BLaER1 (cell line): ENCODE results near the gene KAZN.
A peak's percentile ranks its signal among the peaks of the same experiment; 100 is the strongest.

Source experiments
- H3K27ac ChIP-seq: shearing (Covaris generic); formaldehyde crosslinking; 2 replicates; pipeline ENCODE4 v1.8.1; 2022
- H3K27me3 ChIP-seq: shearing (Covaris generic); formaldehyde crosslinking; 2 replicates; pipeline ENCODE4 v1.8.1; 2022
- H3K36me3 ChIP-seq: shearing (Covaris generic); formaldehyde crosslinking; 2 replicates; pipeline ENCODE4 v1.8.1; 2022
- H3K4me1 ChIP-seq: shearing (Covaris generic); formaldehyde crosslinking; 2 replicates; pipeline ENCODE4 v1.8.1; 2022
- H3K4me2 ChIP-seq: shearing (Covaris generic); formaldehyde crosslinking; 2 replicates; pipeline ENCODE4 v1.8.1; 2022
- H3K4me3 ChIP-seq: shearing (Covaris generic); formaldehyde crosslinking; 2 replicates; pipeline ENCODE4 v1.8.1; 2022
- H3K9ac ChIP-seq: shearing (Covaris generic); formaldehyde crosslinking; 2 replicates; pipeline ENCODE4 v1.8.1; 2022
- H3K9me3 ChIP-seq: shearing (Covaris generic); formaldehyde crosslinking; 2 replicates; pipeline ENCODE4 v1.8.1; 2022
- H4K20me1 ChIP-seq: shearing (Covaris generic); formaldehyde crosslinking; 2 replicates; pipeline ENCODE4 v1.8.1; 2022
- Cebpa-rat ChIP-seq: shearing (Covaris generic); IDR thresholded peaks from 2 replicates; pipeline ENCODE4 v1.8.1; 2022

KAZN gene

GRCh38 chr1:15014516-15014915, 416.0 kb downstream of the KAZN start:
- no peak for TF ChIP-seq Cebpa-rat
- H3K4me2 ChIP-seq = no peak overlapping the region

DNA sequence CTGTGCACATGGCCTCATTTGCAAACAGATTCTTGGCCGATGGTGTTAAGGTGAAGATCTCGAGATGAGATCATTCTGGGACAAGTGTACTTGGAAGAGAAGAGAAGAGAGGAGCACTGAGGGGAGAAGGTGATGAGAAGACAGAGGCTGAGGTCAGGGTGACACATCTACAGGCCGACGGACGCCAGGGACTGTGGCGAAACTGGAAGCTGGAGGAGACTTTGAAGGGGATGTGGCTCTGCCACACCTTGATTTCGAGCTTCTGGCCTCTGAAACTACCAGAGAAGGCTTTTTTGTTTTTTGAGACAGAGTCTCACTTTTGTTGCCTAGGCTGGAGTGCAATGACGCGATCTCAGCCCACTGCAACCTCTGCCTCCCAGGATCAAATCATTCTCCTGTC, 417.5 kb downstream of the KAZN start:
- Histone ChIP-seq H3K4me3 (no peak overlapping the region), H4K20me1 (peaks cover 78% of the 10 kb centered on the region), H3K4me2 (no peak overlapping the region), H3K27me3 (no peaks in the 10 kb centered on the region), H3K27ac (no peak overlapping the region), H3K4me1 (peaks cover 7% of the 10 kb centered on the region; the same call in 1 of the 2 replicates), H3K36me3 (no peaks in the 10 kb centered on the region), H3K9ac (no peak overlapping the region), H3K9me3 (no peaks in the 10 kb centered on the region)
- no peak for TF ChIP-seq Cebpa-rat

More at GRCh38 chr1:15014516-15014915, 416.0 kb downstream of the KAZN start:
- Histone ChIP-seq H4K20me1 (peaks cover 66% of the 10 kb centered on the region), H3K9ac (no peak overlapping the region), H3K27ac (no peak overlapping the region), H3K4me1 (peaks cover 7% of the 10 kb centered on the region; the same call in 1 of the 2 replicates), H3K4me3 (no peak overlapping the region), H3K27me3 (no peaks in the 10 kb centered on the region), H3K36me3 (no peaks in the 10 kb centered on the region; the same call in 1 of the 2 replicates), H3K9me3 (no peaks in the 10 kb centered on the region)

- no peak overlapping the region for H3K9ac ChIP-seq
- peaks cover 83% of the 10 kb centered on the region for H4K20me1 ChIP-seq
- H3K4me3 ChIP-seq = no peak overlapping the region
- no peak overlapping the region for H3K27ac ChIP-seq
- H3K9me3 ChIP-seq = no peaks in the 10 kb centered on the region
- H3K4me2 ChIP-seq = no peak overlapping the region
- TF ChIP-seq Cebpa-rat = no peak
- H3K36me3 ChIP-seq = no peaks in the 10 kb centered on the region
- H3K4me1 ChIP-seq = peaks cover 7% of the 10 kb centered on the region; the same call in 1 of the 2 replicates
- H3K27me3 ChIP-seq = no peaks in the 10 kb centered on the region
These were observed 418.0 kb downstream of the KAZN start for GRCh38 chr1:15016526-15016925.

DNA sequence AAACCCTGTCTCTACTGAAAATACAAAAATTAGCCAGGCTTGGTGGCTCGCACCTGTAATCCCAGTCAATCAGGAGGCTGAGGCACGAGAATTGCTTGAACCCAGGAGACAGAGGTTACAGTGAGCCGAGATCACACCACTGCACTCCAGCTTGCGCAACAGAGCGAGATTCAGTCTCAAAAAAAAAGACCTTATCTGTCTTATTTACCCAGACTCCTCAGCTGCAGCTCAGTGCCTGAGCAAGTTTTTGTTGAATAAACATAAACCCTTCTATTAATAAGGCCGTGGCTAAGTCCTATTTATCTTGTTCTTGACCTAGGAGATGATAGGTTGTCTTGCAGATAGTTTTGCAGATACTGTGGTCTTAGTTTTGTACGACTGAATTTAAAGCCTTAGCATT, 418.6 kb downstream of the KAZN start:
- Histone ChIP-seq H3K9ac (no peak overlapping the region), H3K4me2 (no peak overlapping the region), H3K36me3 (no peaks in the 10 kb centered on the region), H3K27ac (no peak overlapping the region), H3K4me3 (no peak overlapping the region), H3K9me3 (no peaks in the 10 kb centered on the region), H3K27me3 (no peaks in the 10 kb centered on the region), H4K20me1 (peaks cover 79% of the 10 kb centered on the region), H3K4me1 (peaks cover 7% of the 10 kb centered on the region; the same call in 1 of the 2 replicates)
- TF ChIP-seq Cebpa-rat = 0 out of 2 replicates have a peak, but pooled peaks have one; percentile 24

GRCh38 chr1:15018767-15019166, 420.3 kb downstream of the KAZN start:
- Histone ChIP-seq H3K4me1 (peaks cover 16% of the 10 kb centered on the region), H3K4me3 (no peak overlapping the region), H3K9ac (no peak overlapping the region), H3K9me3 (no peaks in the 10 kb centered on the region), H3K27ac (no peak overlapping the region), H3K4me2 (no peak overlapping the region), H3K36me3 (no peaks in the 10 kb centered on the region), H3K27me3 (no peaks in the 10 kb centered on the region), H4K20me1 (peaks cover 73% of the 10 kb centered on the region)
- no peak for TF ChIP-seq Cebpa-rat

DNA sequence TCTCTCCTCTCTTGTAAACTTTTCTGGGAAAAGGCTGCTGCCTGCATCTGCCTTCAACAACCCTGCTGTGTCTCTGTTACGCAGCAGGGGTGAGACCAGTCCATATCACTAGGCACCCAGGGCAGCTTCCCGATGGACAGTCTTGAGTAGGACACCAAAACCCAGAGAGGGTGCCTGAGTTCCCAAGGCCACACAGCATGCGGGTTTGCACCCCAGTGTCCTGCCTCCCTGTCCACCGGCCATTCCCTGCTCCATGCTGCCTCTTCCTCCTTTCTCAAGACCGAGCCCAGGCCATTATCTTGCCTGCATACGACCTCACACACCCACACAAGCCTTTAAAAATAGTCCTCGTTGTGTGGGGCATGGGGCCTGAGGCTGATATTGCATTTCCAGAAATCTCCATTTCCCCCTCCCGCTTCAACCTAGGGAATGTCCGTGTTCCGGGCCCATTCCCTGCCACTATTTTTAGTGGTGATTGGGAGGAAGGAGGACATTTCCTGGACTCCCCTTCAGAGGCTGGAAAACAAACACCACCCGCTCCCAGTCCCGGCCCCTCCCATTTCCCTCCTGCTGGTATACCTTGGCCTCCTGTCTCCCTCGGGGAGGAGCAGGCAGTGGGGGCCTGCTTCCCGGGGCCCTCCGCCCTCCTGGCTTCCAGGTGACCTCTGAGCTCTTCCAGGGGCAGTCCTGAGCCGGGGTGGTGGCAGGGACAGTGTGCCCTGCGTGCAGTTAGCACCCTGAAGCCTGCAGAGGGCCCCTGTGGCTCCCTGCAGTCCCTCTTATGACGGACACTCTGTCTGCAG, 422.7 kb downstream of the KAZN start:
- Histone ChIP-seq H3K4me3 (no peak overlapping the region), H3K27ac (no peak overlapping the region), H3K27me3 (no peaks in the 10 kb centered on the region), H3K9ac (no peak overlapping the region), H3K4me1 (peaks cover 15% of the 10 kb centered on the region), H3K4me2 (no peak overlapping the region), H3K9me3 (no peaks in the 10 kb centered on the region), H3K36me3 (no peaks in the 10 kb centered on the region), H4K20me1 (peaks cover 77% of the 10 kb centered on the region)
- TF ChIP-seq Cebpa-rat = no peak

DNA sequence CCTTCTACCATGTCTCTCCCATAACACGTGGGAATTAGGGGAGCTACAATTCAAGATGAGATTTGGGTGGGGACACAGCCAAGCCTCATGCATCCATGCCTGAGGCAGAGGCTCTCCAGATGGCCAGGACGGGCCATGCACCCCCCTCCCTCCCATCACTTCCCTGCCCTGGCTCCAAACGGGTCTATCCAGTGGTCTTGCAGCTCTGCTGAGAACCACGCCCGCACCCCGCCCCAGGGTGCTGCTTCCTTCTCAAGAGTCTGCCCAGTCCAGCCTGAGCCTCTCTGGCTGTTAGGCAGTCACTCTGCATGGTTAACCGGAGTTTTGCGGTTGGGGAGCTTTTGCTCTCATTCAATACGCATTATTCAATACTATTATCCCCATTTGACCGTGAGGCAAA, 423.6 kb downstream of the KAZN start:
- peaks cover 9% of the 10 kb centered on the region; the same call in 1 of the 2 replicates for H3K4me1 ChIP-seq
- H3K27ac ChIP-seq = no peak overlapping the region
- H3K36me3 ChIP-seq = no peaks in the 10 kb centered on the region
- no peak overlapping the region for H3K9ac ChIP-seq
- no peak overlapping the region for H3K4me2 ChIP-seq
- peaks cover 77% of the 10 kb centered on the region for H4K20me1 ChIP-seq
- no peaks in the 10 kb centered on the region for H3K9me3 ChIP-seq
- no peak overlapping the region for H3K4me3 ChIP-seq
- no peaks in the 10 kb centered on the region for H3K27me3 ChIP-seq
- TF ChIP-seq Cebpa-rat = no peak

DNA sequence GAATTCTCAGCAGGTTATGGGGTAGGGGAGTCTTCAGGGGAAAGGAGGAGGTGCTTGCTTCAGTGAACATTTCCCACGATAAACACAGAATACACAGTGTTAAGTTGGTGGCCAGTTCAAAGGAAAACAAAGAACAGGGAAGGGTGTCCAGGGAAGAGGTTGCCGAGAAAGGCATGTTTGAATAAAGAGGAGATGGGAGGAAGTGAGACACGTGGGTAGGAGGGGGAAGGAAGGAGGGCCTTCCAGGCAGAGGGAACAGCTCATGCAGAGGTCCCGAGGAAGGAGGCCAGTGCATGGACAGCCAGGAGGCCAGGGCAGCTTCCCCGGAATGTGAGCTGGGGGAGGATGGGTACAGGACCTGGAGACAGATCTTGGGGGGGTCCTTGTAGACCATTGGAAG, 424.7 kb downstream of the KAZN start:
- Histone ChIP-seq H3K27ac (no peak overlapping the region), H3K4me1 (peaks cover 9% of the 10 kb centered on the region; the same call in 1 of the 2 replicates), H3K36me3 (no peaks in the 10 kb centered on the region), H3K9ac (no peak overlapping the region), H4K20me1 (peaks cover 86% of the 10 kb centered on the region), H3K4me3 (no peak overlapping the region), H3K27me3 (no peaks in the 10 kb centered on the region), H3K4me2 (peak overlapping the region; percentile 1; the same call in 1 of the 2 replicates), H3K9me3 (no peaks in the 10 kb centered on the region)
- no peak for TF ChIP-seq Cebpa-rat

DNA sequence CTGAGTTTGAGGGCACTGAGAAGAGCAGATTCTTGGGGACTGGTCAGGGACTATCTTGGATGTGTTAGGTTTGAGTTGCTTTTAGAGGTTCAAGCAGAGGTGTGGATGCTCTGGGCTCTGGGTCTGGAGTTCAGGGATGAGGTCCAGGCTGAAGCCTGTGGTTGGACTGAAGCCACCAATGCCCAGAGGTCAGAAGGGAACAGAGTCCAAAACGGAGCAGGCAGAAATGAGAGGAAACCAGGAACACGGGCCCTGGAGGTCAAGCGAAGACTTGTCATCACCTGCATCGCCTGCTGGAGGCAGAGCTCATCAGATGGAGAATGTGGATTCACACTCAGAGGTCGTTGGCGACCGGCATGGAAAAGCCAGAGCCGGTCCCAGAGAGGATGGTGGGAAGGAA, 425.5 kb downstream of the KAZN start:
- TF ChIP-seq Cebpa-rat = no peak
- Histone ChIP-seq H4K20me1 (peaks cover 86% of the 10 kb centered on the region), H3K9me3 (no peaks in the 10 kb centered on the region)

GRCh38 chr1:15026117-15026489, 427.6 kb downstream of the KAZN start:
- Histone ChIP-seq H3K4me1 (peaks cover 26% of the 10 kb centered on the region), H3K27me3 (no peaks in the 10 kb centered on the region), H3K36me3 (no peaks in the 10 kb centered on the region; the same call in 1 of the 2 replicates), H3K9ac (no peak overlapping the region), H3K9me3 (no peaks in the 10 kb centered on the region), H3K27ac (no peak overlapping the region), H4K20me1 (peaks cover 89% of the 10 kb centered on the region), H3K4me3 (no peak overlapping the region), H3K4me2 (no peak overlapping the region)
- no peak for TF ChIP-seq Cebpa-rat

More for the DNA sequence above, 425.5 kb downstream of the KAZN start:
- peaks cover 14% of the 10 kb centered on the region; the same call in 1 of the 2 replicates for H3K4me1 ChIP-seq
- H3K27me3 ChIP-seq = no peaks in the 10 kb centered on the region
- no peak overlapping the region for H3K9ac ChIP-seq
- no peaks in the 10 kb centered on the region for H3K36me3 ChIP-seq
- no peak overlapping the region for H3K4me2 ChIP-seq
- no peak overlapping the region for H3K27ac ChIP-seq
- H3K4me3 ChIP-seq = no peak overlapping the region
